ENCODE measurements around the gene GSTA1.
"Not testable (repeated sequence)": the region's sequence is repeated elsewhere in the genome, so short reads cannot be mapped to it uniquely, and the experiment has no call there.

The GSTA1 gene

GRCh38 chr6:52759085-52759484 lies 44.5 kb downstream of the GSTA1 start:
- Histone ChIP-seq H3K27me3 (ENCODE audit: control insufficient read depth in 1 of 2, insufficient read depth in 2 of 2, low read length in 2 of 2) (no peaks in the 10 kb centered on the region), H3K9ac (ENCODE audit: low read depth in 1 of 2, low read length in 2 of 2) (no peak overlapping the region), H3K4me1 (ENCODE audit: control insufficient read depth in 1 of 2, insufficient read depth in 2 of 2, low read length in 2 of 2) (no peaks in the 10 kb centered on the region), H3K4me3 (ENCODE audit: low read depth in 1 of 2, low read length in 2 of 2) (no peak overlapping the region), H3K36me3 (ENCODE audit: control insufficient read depth in 1 of 2, insufficient read depth in 2 of 2, low read length in 2 of 2) (peaks cover 0 to 8% of the 10 kb centered on the region in 2 donors), H3K9me3 (ENCODE audit: control insufficient read depth in 1 of 2, low read length in 2 of 2) (no peaks in the 10 kb centered on the region), H3K27ac (ENCODE audit: low read depth, low read length) (no peak overlapping the region)

GRCh38 chr6:52757651-52758338 lies 45.8 kb downstream of the GSTA1 start:
- peaks cover 0 to 18% of the 10 kb centered on the region in 2 donors for H3K36me3 ChIP-seq (ENCODE audit: control insufficient read depth in 1 of 2, insufficient read depth in 2 of 2, low read length in 2 of 2)
- not testable (repeated sequence) for H3K9ac ChIP-seq (ENCODE audit: low read depth in 1 of 2, low read length in 2 of 2); H3K27me3 ChIP-seq (ENCODE audit: control insufficient read depth in 1 of 2, insufficient read depth in 2 of 2, low read length in 2 of 2); H3K27ac ChIP-seq (ENCODE audit: low read depth, low read length); H3K4me3 ChIP-seq (ENCODE audit: low read depth in 1 of 2, low read length in 2 of 2); H3K4me1 ChIP-seq (ENCODE audit: control insufficient read depth in 1 of 2, insufficient read depth in 2 of 2, low read length in 2 of 2); H3K9me3 ChIP-seq (ENCODE audit: control insufficient read depth in 1 of 2, low read length in 2 of 2)

- Histone ChIP-seq H3K4me1 (ENCODE audit: control insufficient read depth in 1 of 2, insufficient read depth in 2 of 2, low read length in 2 of 2) (no peaks in the 10 kb centered on the region), H3K36me3 (ENCODE audit: control insufficient read depth in 1 of 2, insufficient read depth in 2 of 2, low read length in 2 of 2) (peaks cover 0 to 37% of the 10 kb centered on the region in 2 donors), H3K4me3 (ENCODE audit: low read depth in 1 of 2, low read length in 2 of 2) (no peak overlapping the region), H3K27me3 (ENCODE audit: control insufficient read depth in 1 of 2, insufficient read depth in 2 of 2, low read length in 2 of 2) (no peaks in the 10 kb centered on the region), H3K27ac (ENCODE audit: low read depth, low read length) (no peak overlapping the region), H3K9me3 (ENCODE audit: control insufficient read depth in 1 of 2, low read length in 2 of 2) (peaks cover 3 to 8% of the 10 kb centered on the region in 2 donors), H3K9ac (ENCODE audit: low read depth in 1 of 2, low read length in 2 of 2) (no peak overlapping the region)
These were observed 49.2 kb downstream of the GSTA1 start for GRCh38 chr6:52754443-52754842.

- not testable (repeated sequence) for H3K4me1 ChIP-seq (ENCODE audit: control insufficient read depth in 1 of 2, insufficient read depth in 2 of 2, low read length in 2 of 2); H3K27me3 ChIP-seq (ENCODE audit: control insufficient read depth in 1 of 2, insufficient read depth in 2 of 2, low read length in 2 of 2); H3K9me3 ChIP-seq (ENCODE audit: control insufficient read depth in 1 of 2, low read length in 2 of 2); H3K9ac ChIP-seq (ENCODE audit: low read depth in 1 of 2, low read length in 2 of 2); H3K27ac ChIP-seq (ENCODE audit: low read depth, low read length); H3K4me3 ChIP-seq (ENCODE audit: low read depth in 1 of 2, low read length in 2 of 2)
- peaks cover 0 to 37% of the 10 kb centered on the region in 2 donors for H3K36me3 ChIP-seq (ENCODE audit: control insufficient read depth in 1 of 2, insufficient read depth in 2 of 2, low read length in 2 of 2)
These were observed 50.5 kb downstream of the GSTA1 start for GRCh38 chr6:52753137-52753536.

GRCh38 chr6:52752310-52752709 lies 51.3 kb downstream of the GSTA1 start:
- peaks cover 0 to 37% of the 10 kb centered on the region in 2 donors for H3K36me3 ChIP-seq (ENCODE audit: control insufficient read depth in 1 of 2, insufficient read depth in 2 of 2, low read length in 2 of 2)
- H3K27me3 ChIP-seq (ENCODE audit: control insufficient read depth in 1 of 2, insufficient read depth in 2 of 2, low read length in 2 of 2) = no peaks in the 10 kb centered on the region
- no peak overlapping the region for H3K9ac ChIP-seq (ENCODE audit: low read depth in 1 of 2, low read length in 2 of 2)
- no peaks in the 10 kb centered on the region for H3K4me1 ChIP-seq (ENCODE audit: control insufficient read depth in 1 of 2, insufficient read depth in 2 of 2, low read length in 2 of 2)
- H3K27ac ChIP-seq (ENCODE audit: low read depth, low read length) = no peak overlapping the region
- no peak overlapping the region for H3K4me3 ChIP-seq (ENCODE audit: low read depth in 1 of 2, low read length in 2 of 2)
- H3K9me3 ChIP-seq (ENCODE audit: control insufficient read depth in 1 of 2, low read length in 2 of 2) = peaks cover 3 to 8% of the 10 kb centered on the region in 2 donors

GRCh38 chr6:52749556-52750152 lies 54.0 kb downstream of the GSTA1 start:
- Histone ChIP-seq H3K9me3 (ENCODE audit: control insufficient read depth in 1 of 2, low read length in 2 of 2) (peaks cover 3 to 8% of the 10 kb centered on the region in 2 donors), H3K4me1 (ENCODE audit: control insufficient read depth in 1 of 2, insufficient read depth in 2 of 2, low read length in 2 of 2) (peaks cover 6 to 7% of the 10 kb centered on the region in 2 donors), H3K4me3 (ENCODE audit: low read depth in 1 of 2, low read length in 2 of 2) (no peak overlapping the region), H3K27ac (ENCODE audit: low read depth, low read length) (no peak overlapping the region), H3K27me3 (ENCODE audit: control insufficient read depth in 1 of 2, insufficient read depth in 2 of 2, low read length in 2 of 2) (no peaks in the 10 kb centered on the region), H3K9ac (ENCODE audit: low read depth in 1 of 2, low read length in 2 of 2) (no peak overlapping the region), H3K36me3 (ENCODE audit: control insufficient read depth in 1 of 2, insufficient read depth in 2 of 2, low read length in 2 of 2) (peaks cover 0 to 33% of the 10 kb centered on the region in 2 donors)

- H3K27me3 ChIP-seq (ENCODE audit: control insufficient read depth in 1 of 2, insufficient read depth in 2 of 2, low read length in 2 of 2); H3K4me1 ChIP-seq (ENCODE audit: control insufficient read depth in 1 of 2, insufficient read depth in 2 of 2, low read length in 2 of 2); H3K4me3 ChIP-seq (ENCODE audit: low read depth in 1 of 2, low read length in 2 of 2); H3K9ac ChIP-seq (ENCODE audit: low read depth in 1 of 2, low read length in 2 of 2); H3K9me3 ChIP-seq (ENCODE audit: control insufficient read depth in 1 of 2, low read length in 2 of 2); H3K27ac ChIP-seq (ENCODE audit: low read depth, low read length): not testable (repeated sequence)
- peaks cover 0 to 14% of the 10 kb centered on the region in 2 donors for H3K36me3 ChIP-seq (ENCODE audit: control insufficient read depth in 1 of 2, insufficient read depth in 2 of 2, low read length in 2 of 2)
These were observed 56.3 kb downstream of the GSTA1 start for GRCh38 chr6:52747301-52747700.

GRCh38 chr6:52746213-52746612 lies 57.4 kb downstream of the GSTA1 start:
- no peaks in the 10 kb centered on the region for H3K27me3 ChIP-seq (ENCODE audit: control insufficient read depth in 1 of 2, insufficient read depth in 2 of 2, low read length in 2 of 2)
- H3K4me1 ChIP-seq (ENCODE audit: control insufficient read depth in 1 of 2, insufficient read depth in 2 of 2, low read length in 2 of 2) = peaks cover 6 to 7% of the 10 kb centered on the region in 2 donors
- no peak overlapping the region for H3K9ac ChIP-seq (ENCODE audit: low read depth in 1 of 2, low read length in 2 of 2)
- peaks cover 0 to 3% of the 10 kb centered on the region in 2 donors for H3K36me3 ChIP-seq (ENCODE audit: control insufficient read depth in 1 of 2, insufficient read depth in 2 of 2, low read length in 2 of 2)
- no peak overlapping the region for H3K4me3 ChIP-seq (ENCODE audit: low read depth in 1 of 2, low read length in 2 of 2)
- peaks cover 3 to 4% of the 10 kb centered on the region in 2 donors for H3K9me3 ChIP-seq (ENCODE audit: control insufficient read depth in 1 of 2, low read length in 2 of 2)
- H3K27ac ChIP-seq (ENCODE audit: low read depth, low read length) = no peak overlapping the region

GRCh38 chr6:52745764-52746201 lies 57.8 kb downstream of the GSTA1 start:
- no peaks in the 10 kb centered on the region for H3K27me3 ChIP-seq (ENCODE audit: control insufficient read depth in 1 of 2, insufficient read depth in 2 of 2, low read length in 2 of 2)
- H3K27ac ChIP-seq (ENCODE audit: low read depth, low read length) = no peak overlapping the region

GRCh38 chr6:52741872-52742271 lies 61.7 kb downstream of the GSTA1 start:
- Histone ChIP-seq H3K27ac (ENCODE audit: low read depth, low read length) (no peak overlapping the region), H3K9me3 (ENCODE audit: control insufficient read depth in 1 of 2, low read length in 2 of 2) (peaks cover 0 to 4% of the 10 kb centered on the region in 2 donors), H3K4me1 (ENCODE audit: control insufficient read depth in 1 of 2, insufficient read depth in 2 of 2, low read length in 2 of 2) (peaks cover 6 to 11% of the 10 kb centered on the region in 2 donors), H3K4me3 (ENCODE audit: low read depth in 1 of 2, low read length in 2 of 2) (no peak overlapping the region), H3K27me3 (ENCODE audit: control insufficient read depth in 1 of 2, insufficient read depth in 2 of 2, low read length in 2 of 2) (no peaks in the 10 kb centered on the region), H3K9ac (ENCODE audit: low read depth in 1 of 2, low read length in 2 of 2) (no peak overlapping the region), H3K36me3 (ENCODE audit: control insufficient read depth in 1 of 2, insufficient read depth in 2 of 2, low read length in 2 of 2) (no peaks in the 10 kb centered on the region)

More at GRCh38 chr6:52745764-52746201, 57.8 kb downstream of the GSTA1 start:
- no peaks in the 10 kb centered on the region for H3K36me3 ChIP-seq (ENCODE audit: control insufficient read depth in 1 of 2, insufficient read depth in 2 of 2, low read length in 2 of 2)
- H3K4me1 ChIP-seq (ENCODE audit: control insufficient read depth in 1 of 2, insufficient read depth in 2 of 2, low read length in 2 of 2) = peaks cover 6 to 7% of the 10 kb centered on the region in 2 donors
- no peak overlapping the region for H3K4me3 ChIP-seq (ENCODE audit: low read depth in 1 of 2, low read length in 2 of 2)
- no peak overlapping the region for H3K9ac ChIP-seq (ENCODE audit: low read depth in 1 of 2, low read length in 2 of 2)
- H3K9me3 ChIP-seq (ENCODE audit: control insufficient read depth in 1 of 2, low read length in 2 of 2) = peaks cover under 1 to 1% of the 10 kb centered on the region in 2 donors

All from duodenal mucosa (tissue), 2 donors.